Coronary artery (tissue), 2 donors: ENCODE data around the gene POLE.

Source experiments
- DNase-seq: peaks from one replicate; pipeline ENCODE4 v3.0.0-alpha.2; 2017; ENCODE audit warnings: low spot score
- H3K27ac ChIP-seq, 2 donors: fragments of 200-600 bp; sonication (generic); one replicate each; pipeline ENCODE4 v1.5.1; 2016 to 2019
- H3K4me3 ChIP-seq: fragments of 200-600 bp; sonication (generic); 2 replicates; pipeline ENCODE4 v1.5.1; 2016; ENCODE audit warnings: mild to moderate bottlenecking, moderate library complexity
- CTCF ChIP-seq: fragments of 200-600 bp; sonication (generic); IDR thresholded peaks from one replicate; pipeline ENCODE4 v1.5.1; 2019; ENCODE audit warnings: antibody characterized with exemption

The POLE gene

GRCh38 chr12:132614861-132615578 lies 72.1 kb downstream of the POLE start:
- Histone ChIP-seq H3K27ac (no peak overlapping the region), H3K4me3 (no peak overlapping the region)
- peak; percentile 78 for TF ChIP-seq CTCF
- peak; percentile 82 for DNase-seq

GRCh38 chr12:132614029-132614428 lies 73.1 kb downstream of the POLE start:
- no peak overlapping the region for H3K4me3 ChIP-seq
- H3K27ac ChIP-seq, result no peak overlapping the region
- TF ChIP-seq CTCF, result no peak
- no peak for DNase-seq

DNA sequence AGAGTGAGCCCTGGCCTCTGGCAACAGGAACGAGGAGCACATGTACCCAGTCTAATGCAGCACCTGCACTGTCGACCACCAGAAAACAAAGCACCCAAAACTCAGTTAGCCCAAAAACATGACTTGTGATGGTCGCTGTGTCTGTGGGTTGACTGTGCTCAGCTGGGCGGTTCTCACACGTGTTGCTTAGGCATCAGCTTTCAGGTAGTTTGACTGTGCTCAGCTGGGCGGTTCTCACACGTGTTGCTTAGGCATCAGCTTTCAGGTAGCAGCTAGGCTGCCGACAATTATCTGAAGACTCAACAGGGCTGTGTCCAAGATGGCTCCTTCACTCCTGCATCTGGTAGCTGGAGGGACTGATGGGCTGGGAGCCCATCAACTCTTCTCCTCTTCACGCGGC lies 75.5 kb downstream of the POLE start:
- Histone ChIP-seq H3K4me3 (no peak overlapping the region), H3K27ac (no peak overlapping the region)
- peak; percentile 49 for DNase-seq
- TF ChIP-seq CTCF, result no peak

DNA sequence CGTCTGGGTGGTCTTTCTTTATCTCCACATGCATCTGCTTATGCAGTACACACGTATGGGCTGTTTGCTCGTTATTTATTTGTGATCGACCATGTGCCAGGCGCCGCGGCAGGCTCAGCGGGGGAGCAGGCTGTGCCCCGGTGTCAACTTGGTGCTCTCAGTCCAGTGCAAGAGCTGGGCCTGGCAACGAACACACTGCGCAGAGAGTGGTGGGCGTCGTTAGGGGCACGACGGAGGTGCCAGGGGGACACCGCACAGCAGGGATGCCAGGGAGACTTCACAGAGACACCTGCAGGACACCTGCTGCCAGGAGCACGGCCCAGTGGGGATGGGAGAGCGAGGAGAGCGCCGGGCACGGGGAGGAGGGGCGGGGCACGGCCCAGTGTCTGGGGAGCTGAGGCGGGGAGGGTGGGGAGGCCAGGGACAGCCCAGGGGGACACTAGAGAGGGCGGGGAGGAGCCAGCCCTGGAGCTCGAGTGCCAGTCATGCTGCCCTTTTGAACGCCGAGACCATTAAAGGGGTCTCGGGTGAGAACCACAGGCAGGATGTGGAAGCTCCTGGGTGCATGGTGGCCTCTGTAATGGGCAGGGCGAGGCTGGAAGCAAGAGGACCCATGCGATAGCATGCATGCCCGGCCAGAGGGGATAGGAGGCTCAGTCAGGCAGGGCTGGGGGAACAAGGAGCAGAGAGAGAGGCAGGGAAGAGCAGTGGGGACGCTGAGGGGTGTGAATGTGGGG lies 76.1 kb downstream of the POLE start:
- H3K27ac ChIP-seq, result no peak overlapping the region
- peak; percentile 50 for DNase-seq
- TF ChIP-seq CTCF, result no peak
- H3K4me3 ChIP-seq, result no peak overlapping the region

DNA sequence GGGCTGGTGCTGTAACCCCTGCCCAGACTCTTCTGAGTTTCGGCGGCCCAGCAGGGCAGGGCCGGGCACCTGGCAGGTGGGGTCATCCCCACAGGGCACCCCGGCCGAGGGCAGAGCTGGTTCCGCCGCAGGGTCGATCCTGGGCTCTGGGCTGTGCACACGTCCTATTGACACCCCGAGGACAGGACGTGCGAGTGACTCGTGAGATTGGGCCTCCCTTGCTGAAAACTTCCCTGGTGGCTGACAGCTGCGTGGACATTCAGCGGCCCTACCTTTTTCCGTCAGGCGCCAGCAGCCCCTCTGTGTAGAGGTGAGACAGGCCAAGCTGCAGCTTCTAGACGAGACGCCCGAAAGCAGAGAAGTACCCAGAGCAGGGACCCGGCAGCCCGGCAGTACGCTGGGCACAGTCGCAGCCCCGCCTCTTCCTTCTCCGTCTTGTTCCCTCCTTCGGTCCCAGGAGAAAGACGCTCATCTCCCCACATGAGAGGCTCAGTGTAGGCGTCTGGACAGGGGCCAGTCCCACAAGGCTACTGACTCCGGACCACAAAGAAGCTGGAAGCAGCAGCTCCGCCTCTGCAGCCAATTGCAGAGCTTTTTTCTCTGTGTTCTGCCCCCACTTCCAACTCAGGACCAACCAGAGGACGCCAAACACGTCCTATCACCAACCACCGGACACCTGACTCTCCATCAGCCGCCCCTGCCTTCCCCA lies 76.9 kb downstream of the POLE start, which contains the start of gene LRCOL1:
LRCOL1 (minus strand) TSS at position 532 of the 709 bp plus-strand sequence. CDS start 4,331 bp downstream, outside the sequence.
- Histone ChIP-seq H3K4me3 (peak within 1 kb of the TSS; percentile 42), H3K27ac (no peak within 1 kb of the TSS)
- peak; percentile 47 for DNase-seq
- no peak for TF ChIP-seq CTCF

DNA sequence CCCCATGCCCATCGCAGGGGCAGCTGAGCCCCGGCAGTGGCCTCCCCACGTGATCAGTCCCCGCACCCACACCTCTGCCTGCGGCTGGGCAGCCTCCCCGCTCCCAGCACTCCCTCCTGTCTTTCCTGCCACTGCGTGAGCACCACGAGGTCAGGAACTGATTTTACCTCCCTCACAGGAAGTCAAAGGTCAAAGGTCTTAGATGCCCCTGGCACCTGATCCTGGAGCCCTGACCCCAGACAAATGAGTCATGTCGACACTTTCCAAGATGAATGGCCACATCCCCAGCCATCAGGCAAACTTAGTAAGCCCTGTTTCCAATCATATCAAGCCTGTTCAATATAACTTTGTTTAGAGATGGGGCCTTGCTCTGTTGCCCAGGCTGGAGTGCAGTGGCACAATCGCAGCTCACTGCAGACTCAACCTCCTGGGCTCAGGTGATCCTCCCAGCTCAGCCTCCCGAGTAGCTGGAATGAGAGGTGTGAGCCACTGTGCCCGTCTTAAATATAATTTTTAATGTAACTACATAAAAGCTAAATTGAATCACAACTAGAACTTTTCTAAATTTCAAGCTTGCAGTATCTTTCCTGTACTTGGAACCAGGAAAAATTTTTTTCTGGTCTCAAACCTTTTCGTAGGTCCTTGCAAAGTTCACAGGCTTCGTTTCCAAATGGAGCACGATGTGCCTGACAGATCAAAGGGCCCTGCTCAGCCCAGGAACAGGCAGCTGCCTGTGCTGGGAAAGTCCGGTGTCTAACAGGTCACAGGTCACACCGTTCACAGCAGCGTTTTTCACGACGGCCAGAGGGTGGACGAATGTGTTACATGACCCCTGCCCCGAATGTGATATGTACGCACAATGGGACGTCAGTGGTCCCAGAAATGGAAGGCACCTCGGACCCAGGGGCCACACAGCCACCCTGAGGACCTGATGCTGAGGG lies 78.6 kb downstream of the POLE start:
- TF ChIP-seq CTCF, result no peak
- H3K27ac ChIP-seq, result no peak overlapping the region
- peak; percentile 63 for DNase-seq
- no peak overlapping the region for H3K4me3 ChIP-seq
